Esophagus muscularis mucosa (tissue), 3 donors: ENCODE measurements around the gene KIF16B.

Experiments used
- POLR2A ChIP-seq: fragments of 450-650 bp; IDR thresholded peaks from one replicate; pipeline ENCODE4 v1.6.1; 2017; ENCODE audit warnings: antibody characterized with exemption, moderate library complexity, mild to moderate bottlenecking, low read depth
- TF ChIP-seq, protein P1 (sequence below), 3 experiments: fragments of 200-600 bp in 2 of 3; fragments of 450-650 bp in 1 of 3; sonication (generic) in 2 of 3; IDR thresholded peaks; one replicate each; pipeline ENCODE4 v1.5.1; 2017 to 2019; ENCODE audit warnings: antibody characterized with exemption in 3 of 3, mild to moderate bottlenecking in 2 of 3, moderate library complexity in 1 of 3

DNA sequence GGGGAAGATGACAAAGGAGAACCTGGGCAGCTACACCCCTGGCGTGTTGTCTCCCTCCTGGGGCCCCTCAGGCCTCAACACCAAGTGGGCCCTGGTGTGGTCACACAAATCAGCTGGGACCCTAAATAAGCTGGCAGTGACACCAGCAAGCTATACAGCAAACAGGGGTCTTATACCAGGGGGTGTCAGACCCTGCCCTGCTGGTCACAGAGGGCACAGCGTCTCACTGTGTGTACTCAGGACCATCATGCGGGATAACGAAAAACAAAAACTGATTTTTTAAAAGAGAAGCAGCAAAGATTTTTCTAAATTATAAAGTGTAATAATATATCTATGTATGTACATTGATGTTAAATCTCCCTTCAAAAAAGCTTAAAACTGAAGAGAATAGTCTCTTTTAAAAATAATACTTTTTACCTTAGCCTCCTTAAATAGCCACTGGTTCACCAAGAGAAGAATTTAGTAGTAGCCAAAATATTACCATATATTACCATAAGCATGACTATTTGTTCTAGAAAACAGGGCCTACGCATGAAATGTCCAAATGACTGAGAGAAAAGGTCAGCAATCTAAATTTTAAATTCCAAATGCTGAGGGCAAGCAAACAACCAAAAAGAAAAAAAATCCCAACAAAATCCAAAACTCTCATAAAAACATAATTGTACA, 220.4 kb downstream of the KIF16B start:
- no peak for TF ChIP-seq POLR2A
- TF ChIP-seq, protein P1, sequence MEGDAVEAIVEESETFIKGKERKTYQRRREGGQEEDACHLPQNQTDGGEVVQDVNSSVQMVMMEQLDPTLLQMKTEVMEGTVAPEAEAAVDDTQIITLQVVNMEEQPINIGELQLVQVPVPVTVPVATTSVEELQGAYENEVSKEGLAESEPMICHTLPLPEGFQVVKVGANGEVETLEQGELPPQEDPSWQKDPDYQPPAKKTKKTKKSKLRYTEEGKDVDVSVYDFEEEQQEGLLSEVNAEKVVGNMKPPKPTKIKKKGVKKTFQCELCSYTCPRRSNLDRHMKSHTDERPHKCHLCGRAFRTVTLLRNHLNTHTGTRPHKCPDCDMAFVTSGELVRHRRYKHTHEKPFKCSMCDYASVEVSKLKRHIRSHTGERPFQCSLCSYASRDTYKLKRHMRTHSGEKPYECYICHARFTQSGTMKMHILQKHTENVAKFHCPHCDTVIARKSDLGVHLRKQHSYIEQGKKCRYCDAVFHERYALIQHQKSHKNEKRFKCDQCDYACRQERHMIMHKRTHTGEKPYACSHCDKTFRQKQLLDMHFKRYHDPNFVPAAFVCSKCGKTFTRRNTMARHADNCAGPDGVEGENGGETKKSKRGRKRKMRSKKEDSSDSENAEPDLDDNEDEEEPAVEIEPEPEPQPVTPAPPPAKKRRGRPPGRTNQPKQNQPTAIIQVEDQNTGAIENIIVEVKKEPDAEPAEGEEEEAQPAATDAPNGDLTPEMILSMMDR (IDR thresholded peaks at IDR 0.05), result no peak
